Astrocyte of the spinal cord (primary cell): Measurements from ENCODE around the gene MUC22.

Experiments
- DNase-seq: peaks from one replicate; pipeline ENCODE4 v3.0.0; 2011; ENCODE audit warnings: low read depth, low spot score
- H3K4me3 ChIP-seq: 2 replicates; pipeline ENCODE4 v1.5.1; 2011; ENCODE audit warnings: low read depth, mild to moderate bottlenecking, low read length, moderate library complexity
- CTCF ChIP-seq: IDR thresholded peaks from 2 replicates; pipeline ENCODE4 v1.5.1; 2012; ENCODE audit warnings: low read depth, mild to moderate bottlenecking, low read length, inconsistent platforms
- in situ Hi-C: cut with HindIII; loops from 2 replicates; pipeline ENCODE4 v1.10.0; 2017; ENCODE audit warnings: low sequenced_read_pairs

Gene MUC22

DNA sequence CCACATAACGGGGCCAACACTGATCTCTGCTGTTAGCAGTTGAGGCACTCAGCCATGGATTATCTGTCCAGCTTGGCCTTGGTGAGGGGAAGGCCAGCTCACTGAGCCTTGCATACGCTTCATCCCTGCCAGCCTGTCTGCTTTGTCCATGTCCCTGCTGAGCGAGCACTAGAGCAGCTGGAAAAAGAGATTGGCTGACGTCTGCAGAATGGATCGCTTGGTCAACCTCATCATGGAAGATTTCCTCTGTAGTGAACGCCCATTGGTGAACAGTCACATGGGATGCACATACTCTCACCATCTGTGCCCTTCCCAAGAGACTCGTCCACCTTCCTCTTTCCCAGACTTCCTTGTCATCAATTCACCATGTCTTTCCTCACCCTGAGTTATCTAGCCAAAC is 26.9 kb downstream of the MUC22 start:
- H3K4me3 ChIP-seq = no peak overlapping the region
- in situ Hi-C loops = no loop called here
- no peak for DNase-seq
- no peak for TF ChIP-seq CTCF

DNA sequence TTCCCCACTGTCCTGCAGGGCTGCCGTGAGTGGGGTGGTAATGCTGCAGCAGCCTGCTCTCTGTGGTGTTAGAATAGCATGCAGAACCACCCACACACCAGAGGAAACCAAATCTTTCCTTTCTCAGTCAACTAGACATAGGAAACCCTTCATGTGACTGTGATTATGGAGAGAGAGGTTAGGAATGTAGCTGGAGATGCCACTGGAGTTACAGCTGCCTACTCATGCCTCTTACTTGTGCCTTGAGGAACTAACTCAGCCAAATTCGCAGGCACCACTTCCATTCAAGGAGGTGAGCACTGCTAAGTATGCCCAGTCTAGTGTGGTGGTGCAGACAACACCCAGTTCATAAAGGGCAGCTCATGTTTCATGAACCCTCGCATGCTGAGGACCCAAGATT is 27.4 kb downstream of the MUC22 start:
- in situ Hi-C loops = no loop called here
- DNase-seq = peak; percentile 16

GRCh38 chr6:31038559-31038958 is 28.3 kb downstream of the MUC22 start:
- TF ChIP-seq CTCF = no peak
- no peak overlapping the region for H3K4me3 ChIP-seq
- in situ Hi-C loops = no loop called here
- DNase-seq = no peak

More for the DNA sequence above, 27.4 kb downstream of the MUC22 start:
- TF ChIP-seq CTCF = no peak
- no peak overlapping the region for H3K4me3 ChIP-seq

GRCh38 chr6:31040801-31041200 is 30.5 kb downstream of the MUC22 start:
- no peak for TF ChIP-seq CTCF
- H3K4me3 ChIP-seq = no peak overlapping the region
- no peak for DNase-seq
- in situ Hi-C loops = no loop called here

DNA sequence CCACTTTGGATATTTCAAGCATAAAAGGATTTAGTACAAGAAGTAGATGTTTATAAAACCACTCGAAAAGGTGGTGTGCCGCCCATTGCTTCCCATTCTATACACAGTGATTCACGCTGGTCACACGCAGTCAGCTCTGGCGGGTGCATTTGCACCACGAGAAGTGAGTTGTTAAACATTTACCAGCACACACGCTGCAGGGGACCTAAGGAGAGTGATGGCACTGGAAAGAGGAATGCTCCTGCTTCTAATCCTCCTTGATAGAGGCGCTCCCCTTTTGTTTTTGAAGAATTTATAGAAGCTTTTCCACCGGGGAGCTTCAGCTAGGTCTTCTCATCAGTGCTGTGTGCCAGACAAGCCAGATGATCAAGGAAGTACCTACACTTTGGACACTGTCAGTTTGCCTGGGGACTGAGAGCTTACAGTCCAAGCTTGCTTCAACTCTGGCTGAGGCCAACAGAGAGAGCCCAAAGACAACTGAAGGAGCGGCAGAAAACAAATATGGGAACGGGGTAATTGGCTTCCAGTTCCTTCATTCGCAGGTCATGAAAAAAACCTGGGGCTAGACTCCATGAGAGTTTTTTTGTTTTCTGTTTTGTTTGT is 31.2 kb downstream of the MUC22 start:
- DNase-seq = no peak
- in situ Hi-C loops = no loop called here
- TF ChIP-seq CTCF = no peak
- H3K4me3 ChIP-seq = no peak overlapping the region

DNA sequence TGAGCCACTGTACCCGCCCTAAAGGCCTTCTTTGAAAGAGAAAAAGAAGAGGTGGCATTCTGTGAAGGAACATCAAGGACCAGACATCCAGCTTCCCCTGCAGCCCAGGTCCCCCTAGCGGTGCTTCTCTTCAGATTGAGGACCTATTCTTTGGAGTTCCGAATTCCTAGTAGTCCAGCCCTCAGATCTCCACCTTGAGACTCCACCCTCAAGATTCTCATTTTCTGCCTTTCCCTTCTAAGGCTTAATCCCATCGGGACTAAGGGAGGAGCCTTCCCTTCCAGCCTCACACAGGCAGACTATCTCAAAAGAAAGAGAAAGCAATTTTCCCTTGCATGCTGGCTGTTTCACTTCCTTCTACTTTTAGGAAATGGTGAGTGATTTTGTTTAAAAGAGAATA is 32.5 kb downstream of the MUC22 start:
- in situ Hi-C loops = no loop called here
- H3K4me3 ChIP-seq = no peak overlapping the region
- peak; percentile 76 for TF ChIP-seq CTCF
- DNase-seq = peak; percentile 71

DNA sequence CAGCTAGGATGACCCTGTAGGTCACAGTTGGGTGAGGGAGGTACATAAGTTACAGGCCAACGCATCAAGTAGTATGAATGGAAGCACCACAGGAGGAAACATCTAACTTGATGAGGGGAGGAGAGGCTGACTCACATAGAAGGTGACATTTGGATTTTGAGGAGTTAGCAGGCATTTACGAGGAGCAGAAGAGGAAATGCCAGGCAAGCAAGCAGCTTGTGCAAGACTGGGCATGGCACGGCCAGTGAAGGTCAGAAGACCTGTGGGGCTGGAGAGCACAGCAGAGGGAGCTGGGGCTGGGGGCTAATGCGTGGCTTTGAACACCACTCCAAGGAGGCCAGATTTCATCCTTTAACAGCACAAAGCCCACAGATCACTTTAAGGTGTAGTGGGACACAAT is 37.8 kb downstream of the MUC22 start:
- H3K4me3 ChIP-seq = no peak overlapping the region
- TF ChIP-seq CTCF = no peak
- no peak for DNase-seq
- in situ Hi-C loops = no loop called here
